HG03460 (cell line): ENCODE data around the gene PRIM2.
"Not testable (repeated sequence)": the region's sequence is repeated elsewhere in the genome, so short reads cannot be mapped to it uniquely, and the experiment has no call there.

ENCODE experiments used
- ATAC-seq: cut with Tn5 transposase; IDR thresholded peaks from one replicate; pipeline ENCODE4 v1.9.1; 2021; ENCODE audit not compliant: unreplicated experiment

Gene PRIM2, protein sequence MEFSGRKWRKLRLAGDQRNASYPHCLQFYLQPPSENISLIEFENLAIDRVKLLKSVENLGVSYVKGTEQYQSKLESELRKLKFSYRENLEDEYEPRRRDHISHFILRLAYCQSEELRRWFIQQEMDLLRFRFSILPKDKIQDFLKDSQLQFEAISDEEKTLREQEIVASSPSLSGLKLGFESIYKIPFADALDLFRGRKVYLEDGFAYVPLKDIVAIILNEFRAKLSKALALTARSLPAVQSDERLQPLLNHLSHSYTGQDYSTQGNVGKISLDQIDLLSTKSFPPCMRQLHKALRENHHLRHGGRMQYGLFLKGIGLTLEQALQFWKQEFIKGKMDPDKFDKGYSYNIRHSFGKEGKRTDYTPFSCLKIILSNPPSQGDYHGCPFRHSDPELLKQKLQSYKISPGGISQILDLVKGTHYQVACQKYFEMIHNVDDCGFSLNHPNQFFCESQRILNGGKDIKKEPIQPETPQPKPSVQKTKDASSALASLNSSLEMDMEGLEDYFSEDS

DNA sequence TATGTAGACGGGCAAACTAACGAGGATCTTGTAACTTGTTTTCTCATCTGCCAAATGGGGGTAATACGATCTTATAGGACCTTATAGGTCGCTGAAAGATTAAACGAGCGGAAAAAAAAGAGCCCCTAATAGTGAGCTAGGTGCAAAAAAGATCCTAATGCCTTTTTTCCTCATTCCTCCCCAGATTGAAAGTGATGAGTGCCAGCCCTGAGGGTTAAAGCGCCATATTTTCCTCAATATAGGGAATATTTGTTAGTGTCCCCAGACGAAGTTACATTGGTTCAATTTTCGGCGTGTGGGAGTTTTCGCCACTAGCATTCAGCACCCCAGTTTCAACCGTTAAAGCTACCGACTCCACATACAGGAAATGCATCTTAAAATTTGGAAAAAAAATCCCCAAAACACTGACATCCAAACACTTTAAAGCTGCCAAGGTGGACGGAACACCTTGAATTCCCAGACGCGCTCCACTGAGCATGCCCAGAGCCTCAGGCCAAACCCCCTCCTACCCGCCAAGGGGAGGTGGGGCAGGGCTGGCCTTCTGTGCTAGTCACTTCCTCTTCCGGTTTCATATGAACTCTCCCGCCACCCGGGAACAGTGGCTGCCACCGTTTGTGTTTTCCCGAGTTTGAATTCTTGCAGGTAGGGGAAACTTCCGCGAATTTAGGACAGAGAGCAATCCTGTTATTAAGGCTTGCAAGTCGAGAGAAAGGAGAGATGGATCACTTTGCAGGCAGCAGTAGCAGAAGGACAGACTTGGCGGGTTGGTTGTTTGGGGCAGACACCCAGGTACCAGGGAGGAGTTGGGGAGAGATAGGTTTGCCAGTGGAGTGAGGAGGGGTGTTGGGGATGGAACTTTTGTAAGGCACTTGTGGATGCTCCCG lies at the start of gene PRIM2:
TSS of gene PRIM2 (plus strand) at position 571 of the 884 bp plus-strand sequence. CDS start 816 bp downstream, outside the sequence.
- peak; percentile 87 for ATAC-seq

DNA sequence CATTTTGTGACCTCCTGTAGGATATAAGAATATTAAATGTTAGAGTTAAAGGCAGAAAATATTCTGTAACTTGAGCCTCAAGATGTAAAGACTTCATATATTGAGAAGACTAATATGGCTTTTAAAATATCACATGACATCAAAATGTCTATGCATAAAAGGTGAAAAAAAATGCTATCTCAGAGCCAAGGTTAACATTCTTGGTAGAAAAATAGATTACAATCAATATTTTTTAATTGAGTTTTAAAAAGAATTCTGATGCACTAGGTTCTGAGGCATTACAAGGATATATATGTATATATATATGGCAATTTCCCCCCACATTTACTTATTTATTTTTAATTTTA lies 49.2 kb upstream of the PRIM2 start:
- ATAC-seq, result no peak

DNA sequence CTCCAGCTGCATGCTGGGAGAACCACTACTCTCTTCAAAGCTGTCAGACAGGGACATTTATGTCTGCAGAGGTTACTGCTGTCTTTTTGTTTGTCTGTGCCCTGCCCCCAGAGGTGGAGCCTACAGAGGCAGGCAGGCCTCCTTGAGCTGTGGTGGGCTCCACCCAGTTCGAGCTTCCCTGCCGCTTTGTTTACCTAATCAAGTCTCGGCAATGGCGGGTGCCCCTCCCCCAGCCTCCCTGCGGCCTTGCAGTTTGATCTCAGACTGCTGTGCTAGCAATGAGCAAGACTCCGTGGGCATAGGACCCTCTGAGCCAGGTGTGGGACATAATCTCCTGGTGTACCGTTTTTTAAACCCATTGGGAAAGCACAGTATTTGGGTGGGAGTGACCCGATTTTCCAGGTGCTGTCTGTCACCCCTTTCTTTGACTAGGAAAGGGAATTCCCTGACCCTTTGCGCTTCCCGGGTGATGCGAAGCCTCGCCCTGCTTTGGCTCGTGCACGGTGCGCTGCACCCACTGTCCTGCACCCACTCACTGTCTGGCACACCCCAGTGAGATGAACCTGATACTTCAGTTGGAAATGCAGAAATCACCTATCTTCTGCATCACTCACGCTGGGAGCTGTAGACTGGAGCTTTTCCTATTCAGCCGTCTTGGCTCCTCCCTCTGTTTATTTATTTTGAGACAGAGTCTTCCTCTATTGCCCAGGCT lies 43.2 kb upstream of the PRIM2 start:
- not testable (repeated sequence) for ATAC-seq

DNA sequence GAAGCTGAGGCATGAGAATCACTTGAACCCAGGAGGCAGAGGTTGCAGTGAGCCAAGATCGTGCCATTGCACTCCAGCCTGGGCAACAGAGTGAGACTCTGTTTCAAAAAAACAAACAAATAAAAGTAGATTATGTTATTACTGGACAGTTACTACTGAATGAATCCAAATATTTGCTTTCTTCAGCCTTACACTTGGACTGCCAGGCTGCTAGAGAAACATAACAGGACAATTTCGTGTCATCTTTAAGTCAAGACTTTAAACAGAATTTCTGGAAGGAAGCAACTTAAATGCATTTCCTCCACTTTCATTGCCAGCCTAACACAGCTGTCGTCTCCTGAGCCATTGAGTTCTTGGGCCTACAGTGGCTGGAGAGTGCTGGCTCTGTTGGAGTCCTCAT lies 42.0 kb upstream of the PRIM2 start:
- ATAC-seq, result no peak

DNA sequence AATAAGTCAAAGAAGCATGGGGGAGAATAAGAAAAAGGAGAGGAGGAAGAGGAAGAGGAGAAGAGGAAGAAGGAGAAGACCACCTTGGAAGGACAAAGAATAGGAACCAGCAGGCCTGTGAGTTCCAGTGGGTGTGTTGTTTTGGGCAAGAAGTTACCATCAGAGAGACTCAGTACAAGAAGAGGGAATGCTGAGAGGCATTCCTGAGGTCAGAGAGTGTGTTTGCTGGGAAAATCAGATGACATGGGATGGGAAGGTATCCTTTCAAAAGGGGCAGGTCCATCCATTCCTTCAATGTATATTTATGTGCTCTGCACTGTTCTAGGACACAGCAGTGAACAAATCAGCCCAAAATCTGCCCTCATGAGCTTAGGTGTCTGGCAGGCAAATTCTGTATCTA lies 40.5 kb upstream of the PRIM2 start:
- no peak for ATAC-seq

DNA sequence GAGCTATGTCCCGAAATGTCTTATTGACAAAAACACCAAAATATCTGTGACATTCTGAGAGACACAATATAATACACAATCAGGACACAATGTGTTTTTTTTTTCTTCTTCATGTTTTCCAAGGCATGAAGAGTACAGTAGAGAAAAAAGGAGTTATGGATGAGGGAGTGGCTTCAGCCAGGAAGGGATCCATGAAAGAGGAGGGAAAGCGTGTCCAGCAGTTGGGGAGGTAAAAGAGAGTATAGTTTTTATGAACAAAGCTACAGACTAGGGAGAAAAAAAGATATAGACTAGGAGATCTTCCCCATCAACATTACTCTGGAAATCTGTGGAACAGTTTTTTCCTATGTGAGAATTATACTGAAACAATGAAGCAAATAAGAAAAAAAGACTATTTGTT lies 38.9 kb upstream of the PRIM2 start:
- no peak for ATAC-seq

DNA sequence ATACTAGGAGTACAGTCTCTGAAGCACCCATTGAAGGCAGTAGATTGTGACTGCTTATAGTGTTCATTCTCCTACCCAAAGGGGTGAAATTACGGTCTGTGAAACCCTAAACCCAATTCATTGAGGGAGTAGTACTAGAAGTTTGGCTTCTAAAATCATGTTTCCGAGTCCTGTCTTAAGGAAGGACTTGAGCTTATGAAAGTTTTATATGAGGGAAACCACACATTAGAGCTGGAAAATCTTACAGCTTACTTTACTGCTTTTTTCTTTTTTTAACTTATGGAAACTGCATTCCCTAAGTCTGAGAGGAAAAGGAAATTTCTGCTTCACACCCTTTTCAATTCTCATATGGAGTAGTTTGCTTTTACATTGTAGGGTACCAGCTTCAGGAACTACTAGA lies 38.4 kb upstream of the PRIM2 start:
- no peak for ATAC-seq

DNA sequence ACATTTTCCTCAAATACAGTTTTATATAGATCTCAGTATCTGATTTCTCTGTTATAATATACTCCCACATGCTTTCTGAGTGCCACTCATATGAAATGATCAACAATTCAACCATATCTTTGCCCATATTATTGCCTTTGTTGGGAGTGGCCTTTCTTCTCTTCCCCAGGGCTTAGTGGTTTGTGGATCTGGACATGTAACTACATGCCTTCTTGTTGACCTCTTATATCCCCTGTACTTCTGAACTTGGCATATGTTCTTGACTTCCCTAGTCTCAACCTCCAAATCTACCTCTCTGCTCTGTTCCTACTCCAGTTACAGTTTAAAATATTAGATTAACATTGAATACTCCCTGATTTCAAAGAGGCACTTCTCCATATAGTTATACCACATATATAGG lies 34.3 kb upstream of the PRIM2 start:
- no peak for ATAC-seq

DNA sequence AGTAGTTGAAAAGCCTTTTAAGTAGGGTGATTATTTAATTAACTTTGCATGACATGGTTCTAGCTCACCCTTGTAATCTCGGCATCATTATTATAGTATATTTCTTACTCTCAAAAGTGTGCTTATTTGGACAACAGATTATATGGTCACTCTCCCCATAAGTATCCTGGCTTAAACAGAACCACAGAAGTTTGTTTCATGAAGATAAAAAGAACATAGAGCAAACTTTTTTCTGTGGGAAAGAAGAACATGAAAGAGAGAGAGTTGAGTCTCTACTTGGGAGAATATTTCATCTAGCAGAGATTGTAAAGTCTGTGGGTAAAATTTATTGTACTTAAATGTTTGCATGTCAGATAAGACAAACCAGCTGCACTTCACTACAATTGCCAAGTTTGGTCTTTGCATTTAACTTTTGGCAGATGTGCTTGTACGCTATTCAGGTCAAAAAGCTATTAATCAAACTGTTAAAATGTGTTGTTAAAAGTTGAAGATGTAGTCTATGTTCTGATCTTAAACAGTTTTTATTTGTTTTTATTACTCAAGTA lies 33.4 kb upstream of the PRIM2 start:
- no peak for ATAC-seq

DNA sequence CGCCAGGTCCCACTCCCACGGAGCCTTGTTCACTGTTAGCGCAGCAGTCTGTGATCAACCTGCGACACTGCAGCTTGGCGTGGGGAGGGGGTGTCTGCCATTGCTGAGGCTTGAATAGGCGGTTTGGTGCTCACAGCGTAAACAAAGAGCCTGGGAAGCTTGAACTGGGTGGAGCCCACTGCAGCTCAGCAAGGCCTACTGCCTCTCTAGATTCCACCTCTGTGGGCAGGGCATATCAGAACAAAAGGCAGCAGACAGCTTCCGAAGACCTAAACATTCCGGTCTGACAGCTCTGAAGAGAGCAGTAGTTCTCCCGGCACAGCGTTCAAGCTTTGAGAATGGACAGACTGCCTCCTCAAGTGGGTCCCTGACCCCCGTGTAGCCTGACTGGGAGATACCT lies 29.3 kb upstream of the PRIM2 start:
- not testable (repeated sequence) for ATAC-seq

DNA sequence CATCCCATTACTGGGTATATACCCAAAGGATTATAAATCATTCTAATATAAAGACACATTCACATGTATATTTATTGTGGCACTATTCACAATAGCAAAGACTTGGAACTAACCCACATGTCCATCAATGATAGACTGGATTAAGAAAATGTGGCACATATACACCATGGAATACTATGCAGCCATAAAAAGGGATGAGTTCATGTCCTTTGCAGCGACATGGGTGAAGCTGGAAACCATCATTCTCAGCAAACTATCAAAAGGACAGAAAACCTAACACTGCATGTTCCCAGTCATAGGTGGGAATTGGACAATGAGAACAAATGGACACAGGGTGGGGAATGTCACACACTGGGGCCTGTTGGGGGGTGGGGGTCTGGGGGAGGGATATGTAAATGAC lies 24.0 kb upstream of the PRIM2 start:
- not testable (repeated sequence) for ATAC-seq

DNA sequence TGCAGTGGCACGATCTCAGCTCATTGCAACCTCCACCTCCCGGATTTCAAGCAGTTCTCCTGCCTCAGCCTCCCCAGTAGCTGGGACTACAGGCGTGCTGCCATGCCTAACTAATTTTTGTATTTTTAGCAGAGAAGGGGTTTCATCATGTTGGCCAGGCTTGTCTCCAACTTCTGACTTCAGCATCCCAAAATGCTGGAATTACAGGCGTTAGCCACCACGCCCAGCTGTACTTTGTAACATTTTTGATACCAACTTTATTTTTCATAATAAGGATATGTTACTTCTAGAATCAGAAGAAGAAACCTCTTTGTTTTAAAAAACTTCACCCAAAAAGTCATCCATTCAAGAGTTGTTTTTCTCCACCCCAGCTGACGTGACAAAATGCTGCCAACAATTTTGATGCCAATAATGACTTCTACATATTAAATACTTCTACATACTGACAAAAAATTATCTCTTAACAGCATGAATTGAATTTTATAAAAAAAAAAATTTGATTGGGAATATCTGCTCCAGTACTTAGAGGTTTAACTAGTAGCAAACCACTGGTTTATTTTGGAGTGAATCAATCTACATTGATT lies 22.5 kb upstream of the PRIM2 start:
- ATAC-seq, result no peak

DNA sequence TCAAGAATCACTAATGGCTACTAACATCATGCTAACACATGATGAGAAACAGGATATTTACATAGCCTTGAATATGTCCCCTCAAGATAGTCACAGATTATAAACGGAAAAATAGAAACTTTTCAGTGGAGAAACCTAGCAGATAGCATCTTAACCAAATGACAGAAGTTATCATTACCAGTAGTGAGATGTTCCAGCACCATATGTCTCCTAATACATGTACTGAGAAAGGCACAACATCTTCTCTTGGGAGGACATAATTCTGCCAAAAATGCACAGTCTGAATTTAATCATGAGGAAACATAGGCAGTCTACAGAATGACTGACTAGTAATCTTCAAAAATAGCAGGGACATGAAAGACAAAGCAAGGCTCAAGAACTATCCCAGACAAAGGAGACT lies 19.9 kb upstream of the PRIM2 start:
- ATAC-seq, result no peak

DNA sequence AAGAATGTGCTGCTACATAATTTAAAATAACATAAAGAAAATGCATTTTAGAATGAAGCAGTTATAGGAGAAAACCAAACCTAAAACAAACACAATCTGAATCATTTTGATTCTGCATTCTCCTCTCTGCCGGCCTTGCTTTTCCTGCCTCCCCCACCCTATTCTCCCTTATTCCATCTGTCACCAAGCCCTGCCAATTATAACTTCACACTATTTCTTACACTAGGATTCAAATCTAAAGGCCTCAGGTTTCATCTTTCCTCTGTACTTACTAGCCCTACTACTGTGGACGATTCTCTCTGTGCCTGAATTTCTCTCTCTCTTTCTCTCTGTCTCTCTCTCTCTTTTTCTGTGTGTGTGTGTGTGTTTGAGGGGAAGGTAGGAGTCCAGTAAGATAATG lies 18.7 kb upstream of the PRIM2 start:
- ATAC-seq, result no peak

DNA sequence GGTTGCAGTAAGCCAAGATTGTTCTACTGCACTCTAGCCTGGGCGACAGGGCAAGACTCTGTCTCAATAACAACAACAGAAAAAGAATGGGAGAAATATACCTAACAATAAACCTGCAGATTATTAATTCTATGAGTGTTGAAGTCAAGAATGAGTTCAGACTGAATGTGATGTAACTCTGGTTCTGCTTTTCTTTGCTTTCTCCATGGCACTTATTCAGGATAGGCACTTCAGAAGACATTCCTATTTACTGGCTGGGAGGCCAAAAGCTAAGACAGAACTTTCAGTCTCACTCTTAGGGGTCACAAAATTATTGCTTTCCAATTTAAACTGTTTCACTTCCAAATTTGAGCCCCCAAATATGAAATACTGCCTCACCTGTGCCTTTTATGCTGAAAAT lies 15.7 kb upstream of the PRIM2 start:
- no peak for ATAC-seq

DNA sequence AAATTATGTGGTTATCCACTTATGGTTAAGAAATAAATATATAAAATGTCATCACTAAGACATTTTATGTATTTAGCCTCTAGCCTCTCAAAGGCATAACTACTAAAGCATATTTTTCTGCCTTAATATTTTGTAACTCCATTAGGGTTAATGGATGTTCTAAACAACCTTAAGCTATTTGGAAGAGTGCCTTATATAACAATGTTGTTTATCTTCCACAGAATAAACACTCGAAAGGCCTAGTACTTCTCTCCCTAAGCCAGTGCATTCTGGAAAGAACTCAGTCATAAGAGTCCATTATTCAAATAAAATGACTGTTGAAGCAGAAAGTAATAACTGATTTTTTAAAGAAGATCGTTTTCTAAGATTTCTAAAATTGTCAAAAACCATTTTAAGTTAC lies 15.0 kb upstream of the PRIM2 start:
- no peak for ATAC-seq

DNA sequence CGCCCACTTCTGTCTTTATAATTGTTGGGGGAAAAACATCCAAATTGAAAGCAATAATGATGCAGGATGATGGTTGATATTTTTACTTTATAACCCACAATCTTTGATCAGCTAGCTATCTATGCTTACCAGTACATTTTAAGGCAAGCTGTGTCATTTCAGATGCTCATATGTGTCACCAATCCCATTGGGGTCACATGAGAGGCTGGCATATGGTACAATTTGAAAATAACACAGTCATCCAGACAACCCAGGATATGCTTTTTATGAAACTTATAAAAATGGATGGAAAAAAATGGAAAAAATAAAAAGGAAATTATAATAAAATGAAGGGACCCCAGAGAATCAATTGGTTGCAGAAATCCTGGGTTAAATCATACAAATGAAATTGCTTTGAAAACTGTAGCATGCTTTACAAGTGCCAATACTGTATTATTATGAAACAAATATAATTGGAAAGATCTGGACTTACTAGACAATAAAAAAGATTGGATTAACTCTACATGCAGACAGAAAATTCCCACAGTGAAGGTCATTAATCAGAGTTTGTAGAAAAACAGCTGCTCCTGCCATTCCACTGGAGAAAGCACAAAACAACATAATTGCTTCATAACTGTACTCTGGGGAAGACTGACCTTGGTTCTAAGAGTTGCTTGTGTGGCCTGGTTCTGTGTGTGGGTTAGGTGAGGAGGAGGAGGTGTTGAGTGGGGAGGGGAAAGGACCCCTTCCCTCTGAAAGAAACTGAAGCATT lies 13.3 kb upstream of the PRIM2 start:
- no peak for ATAC-seq

DNA sequence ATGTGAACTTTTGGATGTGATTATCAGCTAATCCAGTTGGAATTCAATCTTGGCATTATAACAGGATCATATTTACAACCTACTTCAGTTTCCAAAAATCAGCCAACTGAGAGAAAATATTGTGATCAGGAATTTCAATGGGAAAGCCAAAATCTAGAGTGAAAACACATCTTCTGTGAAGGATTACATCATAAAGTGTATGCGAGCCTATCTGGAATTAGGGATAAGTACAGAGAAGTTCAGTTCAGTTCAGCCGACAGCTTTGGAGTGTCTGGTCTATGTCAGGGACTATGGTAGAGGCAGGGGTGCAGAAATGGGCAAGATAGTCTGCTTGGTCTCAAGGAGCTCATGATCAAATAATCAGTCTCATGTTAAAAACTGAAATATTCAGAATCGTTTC lies 12.3 kb upstream of the PRIM2 start:
- ATAC-seq, result no peak

DNA sequence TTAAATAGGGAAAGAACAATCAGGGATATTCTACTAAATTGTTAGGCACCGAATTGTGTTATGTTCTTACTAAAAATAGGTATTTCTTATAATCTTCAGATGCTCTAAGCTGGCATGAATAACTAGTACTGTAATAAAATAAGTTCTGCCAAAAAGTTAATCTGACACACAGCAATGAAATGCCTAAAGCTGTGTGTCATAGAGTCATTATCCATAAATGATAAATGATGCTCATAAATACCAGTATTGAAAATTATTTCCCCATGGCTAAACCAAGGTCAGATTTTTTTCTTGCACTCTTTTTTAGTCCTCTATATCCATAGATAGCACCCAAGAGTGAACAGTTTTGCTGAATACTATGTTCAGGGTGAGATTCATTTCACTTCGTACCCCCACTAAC lies 11.7 kb upstream of the PRIM2 start:
- no peak for ATAC-seq

DNA sequence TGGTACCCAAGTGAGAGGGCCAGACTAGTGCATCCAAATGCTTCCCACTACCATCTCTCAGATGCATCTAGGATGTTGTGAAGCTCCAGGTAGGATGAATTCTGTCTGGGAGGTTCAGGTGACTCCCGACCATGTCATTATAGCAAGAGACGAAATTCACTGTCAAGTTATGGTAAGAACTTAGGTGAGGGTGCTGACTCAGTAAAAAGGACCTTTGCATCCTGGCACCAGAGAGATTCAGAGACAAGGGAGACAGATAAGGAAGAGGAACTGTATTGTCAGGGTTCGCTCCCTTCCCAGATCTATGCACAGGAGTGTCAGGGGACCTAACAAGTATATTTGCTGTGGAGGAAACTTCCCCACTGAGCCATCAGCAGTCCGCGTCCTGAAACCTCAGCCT lies 11.2 kb upstream of the PRIM2 start:
- no peak for ATAC-seq
